ENCODE results near the gene VPS37B.

VPS37B gene

GRCh38 chr12:122873540-122873939, 22.4 kb downstream of the VPS37B start:
- no peak for TF ChIP-seq CTCF (IDR thresholded peaks at IDR 0.05)
- DNase-seq (ENCODE audit: low spot score), result peak; percentile 41
- Histone ChIP-seq H3K4me3 (no peak overlapping the region), H3K27ac (peak overlapping the region in 1 of 2 donors; percentile 55)

DNA sequence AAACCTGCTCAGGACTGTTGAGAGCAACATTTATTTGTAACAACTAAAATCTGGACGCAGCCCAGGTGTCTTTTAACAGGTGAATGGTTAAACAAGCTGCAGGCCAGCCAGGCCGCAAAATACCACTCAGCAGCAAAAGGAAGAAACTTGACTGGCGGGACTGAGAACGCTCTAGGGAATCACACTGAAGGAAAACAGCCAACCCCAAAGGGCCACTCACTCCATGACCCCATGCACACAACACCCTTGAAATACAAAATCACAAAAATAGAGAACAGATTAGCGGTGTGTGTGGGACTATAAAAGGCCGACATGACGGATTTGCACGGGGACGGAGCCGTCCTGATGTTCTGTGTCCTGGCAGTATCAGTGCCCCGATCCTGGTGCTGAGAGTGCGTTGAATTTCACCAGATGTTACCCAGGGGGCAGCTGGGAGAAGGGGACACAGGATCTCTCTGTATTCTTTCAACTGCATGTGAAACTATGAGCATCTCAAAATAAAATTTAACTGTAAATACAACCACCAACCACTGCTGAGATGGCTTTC, 23.0 kb downstream of the VPS37B start:
- peak; percentile 66 for DNase-seq (ENCODE audit: low spot score)
- TF ChIP-seq CTCF (IDR thresholded peaks at IDR 0.05), result no peak
- no peak overlapping the region for H3K4me3 ChIP-seq
- peak overlapping the region in 1 of 2 donors; percentile 55 for H3K27ac ChIP-seq

DNA sequence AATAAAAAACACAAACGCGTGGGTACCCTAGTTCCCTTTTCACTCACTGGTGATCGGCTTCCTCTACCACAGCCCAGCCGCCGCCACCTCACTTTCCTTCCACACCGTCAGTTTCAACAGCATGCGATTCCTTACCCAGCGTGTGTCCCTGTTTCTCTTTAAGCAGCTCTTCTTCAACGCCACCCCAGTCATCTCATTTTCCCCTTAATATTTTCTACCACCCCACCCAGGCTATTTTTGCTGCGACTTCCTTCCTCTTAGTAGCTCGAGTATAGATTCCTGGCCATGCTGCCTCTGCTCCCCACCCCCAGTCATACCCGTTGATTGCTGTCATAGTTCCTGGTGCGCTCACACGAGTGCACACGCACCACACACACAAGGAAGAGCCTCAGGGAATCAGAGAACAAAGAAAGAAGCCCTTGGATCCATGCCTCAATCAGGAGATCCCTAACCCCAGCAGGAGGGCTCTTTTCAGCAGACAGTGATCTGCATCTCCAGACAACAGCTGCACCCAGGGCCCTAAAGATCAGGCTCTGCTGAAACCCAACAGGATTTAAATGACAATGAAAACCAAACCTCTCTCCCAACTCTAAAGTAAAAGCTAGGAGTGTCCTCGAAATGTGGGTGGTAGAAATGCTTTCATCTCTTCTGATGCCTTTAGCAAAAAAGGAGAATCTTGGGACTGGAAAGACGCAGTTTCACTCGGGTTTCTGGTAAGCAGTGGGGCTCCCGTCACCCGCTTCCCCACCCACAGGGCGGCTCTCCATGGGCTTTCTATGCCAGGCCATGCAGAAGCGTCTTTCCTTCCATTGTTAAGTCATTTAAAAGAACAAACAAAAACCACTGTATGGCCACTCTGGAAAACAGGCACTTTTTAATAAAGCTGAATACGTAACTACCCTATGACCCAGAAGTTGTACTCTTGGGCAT, 23.8 kb downstream of the VPS37B start:
- no peak for TF ChIP-seq CTCF (IDR thresholded peaks at IDR 0.05)
- H3K27ac ChIP-seq, result peak overlapping the region; percentile 67 to 74
- H3K4me3 ChIP-seq, result peak overlapping the region; percentile 57
- peak; percentile 77 for DNase-seq (ENCODE audit: low spot score)

GRCh38 chr12:122870867-122871664, 24.9 kb downstream of the VPS37B start:
- no peak for TF ChIP-seq CTCF (IDR thresholded peaks at IDR 0.05)
- Histone ChIP-seq H3K27ac (peak overlapping the region; percentile 67 to 74), H3K4me3 (peak overlapping the region; percentile 57)
- peak; percentile 75 for DNase-seq (ENCODE audit: low spot score)

- no peak overlapping the region for H3K4me3 ChIP-seq
- no peak overlapping the region for H3K27ac ChIP-seq
- peak; percentile 52 for DNase-seq (ENCODE audit: low spot score)
- no peak for TF ChIP-seq CTCF (IDR thresholded peaks at IDR 0.05)
Measured at GRCh38 chr12:122870163-122870842, 25.6 kb downstream of the VPS37B start.

GRCh38 chr12:122869207-122869973, 26.5 kb downstream of the VPS37B start:
- no peak for DNase-seq (ENCODE audit: low spot score)
- Histone ChIP-seq H3K4me3 (no peak overlapping the region), H3K27ac (no peak overlapping the region)

More at GRCh38 chr12:122869207-122869973, 26.5 kb downstream of the VPS37B start:
- no peak for TF ChIP-seq CTCF (IDR thresholded peaks at IDR 0.05)
